HG03039 (cell line): ENCODE results near the gene CD84.
A peak's percentile ranks its signal among the peaks of the same experiment; 100 is the strongest.
"Not testable (repeated sequence)": the region's sequence is repeated elsewhere in the genome, so short reads cannot be mapped to it uniquely, and the experiment has no call there.

Source experiments
- ATAC-seq: cut with Tn5 transposase; IDR thresholded peaks from one replicate; pipeline ENCODE4 v1.9.1; 2021; ENCODE audit warnings: mild to moderate bottlenecking, moderate library complexity; ENCODE audit not compliant: unreplicated experiment

The CD84 gene

GRCh38 chr1:160610569-160611242, 31.4 kb upstream of the CD84 start:
- no peak for ATAC-seq

DNA sequence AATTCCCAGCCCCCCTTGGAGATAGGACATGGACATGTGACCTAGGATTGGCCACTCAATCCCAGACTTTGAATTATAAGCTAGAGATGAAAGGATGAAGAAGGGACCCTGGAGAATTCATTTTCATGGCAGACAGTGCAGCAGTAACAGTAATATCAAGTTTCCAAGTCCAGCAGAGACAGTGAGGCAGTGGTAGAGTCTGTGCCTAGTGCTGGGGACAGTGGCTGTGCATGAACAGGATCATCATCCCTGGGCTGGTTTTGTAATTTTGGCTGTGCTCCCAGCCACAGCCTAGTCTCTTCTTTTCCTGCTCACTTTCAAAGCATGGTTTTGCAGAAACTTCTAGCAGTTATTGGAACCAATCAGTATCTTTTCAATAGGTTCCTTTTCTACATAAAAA, 29.6 kb upstream of the CD84 start:
- no peak for ATAC-seq

DNA sequence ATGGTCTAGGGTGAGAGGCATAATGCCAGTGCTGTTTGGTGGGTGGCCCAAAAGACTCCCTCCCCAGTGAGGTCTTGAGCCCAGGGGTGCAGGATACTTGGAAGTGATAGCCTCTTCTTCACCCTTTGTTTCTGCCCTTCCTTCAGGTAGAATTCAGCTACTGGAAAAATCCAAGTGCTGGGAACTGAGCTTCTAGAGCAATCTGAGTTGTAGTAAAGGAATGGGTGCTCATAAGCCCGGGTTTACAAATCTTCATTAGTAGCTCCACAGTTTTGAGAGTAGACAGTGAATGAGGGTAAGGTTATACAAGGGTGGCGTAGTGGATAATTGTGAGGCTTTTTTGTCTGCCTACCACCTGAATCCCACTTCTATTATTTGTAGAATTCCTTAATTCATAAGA, 29.2 kb upstream of the CD84 start:
- no peak for ATAC-seq

GRCh38 chr1:160608057-160608456, 28.8 kb upstream of the CD84 start:
- no peak for ATAC-seq

- peak; percentile 3 for ATAC-seq
Observed at GRCh38 chr1:160607672-160608032, 28.4 kb upstream of the CD84 start.

- ATAC-seq: peak; percentile 51
Observed at GRCh38 chr1:160607011-160607671, 27.8 kb upstream of the CD84 start.

GRCh38 chr1:160606611-160607010, 27.3 kb upstream of the CD84 start:
- no peak for ATAC-seq

DNA sequence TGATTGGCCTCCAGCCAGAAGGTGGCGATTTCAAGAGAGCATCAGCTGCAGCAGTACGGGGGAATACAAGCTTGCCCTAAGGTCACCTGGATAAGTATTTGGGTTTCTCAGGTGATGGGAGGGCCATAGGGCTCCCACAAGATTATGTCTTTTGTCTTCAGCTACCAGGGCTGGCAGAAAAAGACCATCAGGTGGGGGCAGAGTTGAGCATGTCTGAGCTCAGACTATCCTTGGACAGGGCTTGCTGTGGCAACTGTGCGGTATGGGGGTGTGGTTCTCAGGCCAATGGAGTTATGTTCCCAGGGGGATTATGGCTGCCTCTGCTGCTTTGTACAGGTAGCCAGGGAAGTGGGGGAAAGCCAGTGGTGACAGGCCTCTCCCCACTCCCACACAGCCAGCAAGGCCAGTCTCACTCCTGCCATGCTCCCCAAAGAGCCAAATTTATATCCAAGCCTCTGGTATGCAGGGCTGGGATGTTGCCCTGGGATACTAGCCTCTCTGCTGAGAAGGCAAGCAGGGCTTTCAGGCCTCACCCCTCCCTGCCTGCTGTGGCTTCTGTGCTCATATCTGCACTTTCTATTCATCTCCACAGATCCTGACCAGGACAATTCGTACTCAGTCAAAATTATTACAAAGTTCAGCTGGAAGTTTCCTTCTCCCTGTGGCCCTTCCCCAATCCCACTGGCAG, 26.6 kb upstream of the CD84 start:
- no peak for ATAC-seq

DNA sequence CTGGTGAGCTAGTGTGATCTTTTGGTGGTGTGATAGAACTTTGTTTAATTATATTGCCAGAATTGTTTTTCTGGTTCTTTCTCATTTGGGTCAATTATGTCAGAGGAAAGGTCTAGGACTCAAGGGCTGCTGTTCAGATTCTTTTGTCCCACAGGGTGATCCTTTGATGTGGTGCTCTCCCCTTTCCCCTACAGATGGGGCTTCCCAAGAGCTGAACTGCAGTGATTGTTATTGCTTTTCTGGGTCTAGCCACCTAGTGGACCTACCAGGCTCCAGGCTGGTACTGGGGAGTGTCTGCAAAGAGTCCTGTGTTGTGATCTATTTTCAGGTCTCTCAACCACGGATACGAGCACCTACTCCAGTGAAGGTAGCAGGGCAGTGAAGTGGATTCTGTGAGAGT, 25.9 kb upstream of the CD84 start:
- no peak for ATAC-seq

GRCh38 chr1:160597705-160598104, 18.4 kb upstream of the CD84 start:
- no peak for ATAC-seq

DNA sequence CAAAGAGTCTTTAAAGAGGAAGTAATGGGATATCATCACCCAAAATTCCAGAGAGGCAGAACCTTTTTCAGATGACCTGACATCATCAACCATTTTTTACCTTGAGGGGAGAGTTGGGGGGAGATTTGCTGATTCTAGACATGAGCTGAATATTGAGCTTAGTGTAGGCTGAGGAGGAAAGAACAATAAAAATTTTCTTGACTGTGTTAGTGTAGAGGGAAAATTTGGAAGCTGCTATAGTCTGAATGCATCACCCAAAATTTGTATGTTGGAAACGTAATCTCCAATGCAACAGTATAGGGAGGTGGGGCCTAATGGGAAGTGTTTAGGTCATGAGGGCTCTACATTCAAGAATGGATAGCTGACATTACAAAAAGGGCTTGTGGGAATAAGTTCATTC, 17.8 kb upstream of the CD84 start:
- ATAC-seq: no peak

- no peak for ATAC-seq
Observed at GRCh38 chr1:160590488-160590887, 11.2 kb upstream of the CD84 start.

DNA sequence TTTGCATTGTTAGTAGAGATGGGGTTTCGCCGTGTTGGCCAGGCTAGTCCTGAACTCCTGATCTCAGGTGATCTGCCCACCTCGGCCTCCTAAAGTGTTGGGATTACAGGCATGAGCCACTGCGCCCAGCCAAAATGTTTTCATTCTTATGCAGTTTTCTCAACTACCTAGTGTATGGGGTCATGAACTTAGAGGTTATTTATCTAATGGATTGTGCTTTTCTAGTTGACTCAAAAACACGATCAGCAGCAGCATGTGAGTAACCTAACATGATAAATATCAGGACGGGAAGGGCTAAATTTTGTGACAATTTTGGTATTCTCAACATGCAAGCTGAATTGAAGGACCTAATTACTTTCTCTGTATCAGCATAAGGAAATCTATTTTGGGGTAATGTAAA, 9.2 kb upstream of the CD84 start:
- ATAC-seq: no peak

DNA sequence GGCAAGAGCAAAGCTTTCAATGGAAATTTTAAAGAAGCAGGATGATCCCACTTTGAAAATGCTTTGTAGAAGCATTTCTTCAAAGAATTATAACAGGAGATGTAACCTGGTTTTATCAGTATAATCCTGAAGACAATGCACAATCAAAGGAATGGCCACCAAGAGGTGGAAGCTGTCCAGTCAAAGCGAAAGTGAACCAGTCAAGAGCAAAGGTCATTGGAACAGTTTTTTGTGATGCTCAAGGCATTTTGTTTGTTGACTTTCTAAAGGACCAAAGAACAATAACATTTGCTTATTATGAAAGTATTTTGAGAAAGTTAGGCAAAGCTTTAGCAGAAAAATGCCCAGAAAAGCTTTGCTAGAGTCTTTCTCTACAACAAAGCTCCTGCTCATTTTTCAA, 5.5 kb upstream of the CD84 start:
- ATAC-seq: no peak

- not testable (repeated sequence) for ATAC-seq
Observed at GRCh38 chr1:160582976-160583375, 3.7 kb upstream of the CD84 start.

GRCh38 chr1:160581961-160582360, 2.7 kb upstream of the CD84 start:
- no peak for ATAC-seq

- no peak for ATAC-seq
Observed at GRCh38 chr1:160580221-160580812, 1.0 kb upstream of the CD84 start.

DNA sequence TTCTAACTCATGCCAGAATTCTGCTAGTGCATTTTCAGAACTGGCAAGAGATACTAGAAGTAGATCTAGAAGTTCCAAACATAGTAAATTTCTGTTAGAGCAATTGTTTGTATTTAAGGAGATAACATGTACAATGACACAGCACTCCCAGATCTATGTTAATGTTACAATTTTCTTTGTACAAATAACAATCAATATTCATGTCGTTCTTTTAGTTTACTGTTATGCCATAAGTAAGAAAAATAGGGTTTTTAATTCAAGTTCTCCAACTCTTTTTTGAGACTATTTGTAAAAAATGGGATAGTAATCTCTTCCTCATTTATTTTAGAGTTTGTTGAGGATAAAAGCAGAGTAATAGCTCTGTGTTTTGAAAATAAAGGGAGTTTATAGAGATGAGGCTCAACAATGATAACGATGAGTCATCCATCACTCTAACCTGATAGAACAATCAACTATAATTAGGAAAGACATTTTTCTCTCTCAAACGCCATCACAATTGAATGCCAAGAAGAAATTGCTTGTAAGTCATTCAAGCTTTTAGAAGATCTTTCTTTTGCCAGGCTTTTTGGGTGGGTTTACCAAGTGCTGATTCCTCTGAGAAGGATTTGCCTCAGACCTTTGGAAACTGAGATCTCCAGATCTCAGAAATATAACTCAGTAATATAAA, 638 bp downstream of the CD84 start:
- no peak for ATAC-seq

- ATAC-seq: no peak
Observed at GRCh38 chr1:160578175-160578524, 1.1 kb downstream of the CD84 start.

DNA sequence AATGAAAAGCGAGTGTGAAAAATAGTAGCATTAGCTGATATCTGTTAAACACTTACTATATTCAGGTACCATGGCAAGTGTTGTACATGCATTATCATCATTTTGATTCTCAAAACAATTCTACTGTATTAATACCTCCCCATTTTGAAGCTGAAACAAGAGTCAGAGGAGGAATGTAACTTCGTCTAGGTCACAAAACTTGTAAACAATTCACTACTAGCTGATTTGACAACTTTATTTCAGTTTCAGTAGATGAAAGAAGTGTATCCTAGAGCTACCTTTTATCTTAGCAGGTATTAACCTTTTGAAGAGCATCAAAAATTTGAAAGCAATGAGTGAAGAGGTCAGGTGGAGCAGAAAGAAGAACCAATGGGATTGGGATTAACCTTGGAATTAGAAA, 1.6 kb downstream of the CD84 start:
- ATAC-seq: no peak

GRCh38 chr1:160576884-160577283, 2.4 kb downstream of the CD84 start:
- ATAC-seq: no peak

DNA sequence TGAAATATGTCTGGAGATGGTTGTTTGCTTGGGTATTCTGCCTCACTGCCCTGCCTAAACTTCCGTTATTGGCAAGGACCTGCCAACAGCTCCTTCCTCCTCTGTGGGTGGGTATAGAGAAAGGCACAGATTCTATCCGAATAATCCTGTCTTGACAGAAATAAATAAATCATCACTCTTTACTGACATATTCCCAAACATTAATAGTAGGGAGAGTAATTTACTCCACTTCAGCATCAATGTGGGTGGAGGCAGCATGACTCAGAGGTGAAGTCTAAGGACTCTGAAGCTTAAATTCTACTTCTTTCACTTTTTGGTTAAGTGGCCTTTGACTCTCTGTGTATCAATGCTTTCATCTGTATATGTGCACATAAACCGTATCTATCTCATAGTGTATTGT, 2.9 kb downstream of the CD84 start:
- ATAC-seq: no peak
